Measurements from ENCODE around the gene MIDN.

- no peak for TF ChIP-seq EP300 (IDR thresholded peaks at IDR 0.05)
- TF ChIP-seq CTCF (IDR thresholded peaks at IDR 0.05) = no peak
Observed at GRCh38 chr19:1261798-1262622, 13.6 kb downstream of the MIDN start.

All from suprapubic skin (tissue), 3 donors.